Measurements from ENCODE around the gene PRSS50. TPM values are rescaled to one million over a fixed set of nuclear protein-coding genes. Genes with fewer than 3 reads are reported as not detected.

The PRSS50 gene
- total and polyA plus RNA-seq, 4 donors: 0.02 to 0.33 (median 0.25) TPM; not detected in 1

GRCh38 chr3:46674031-46674845, 43.4 kb downstream of the PRSS50 start:
- H3K9me3 ChIP-seq (ENCODE audit: control insufficient read depth in 4 of 4, low read length in 3 of 4): no peaks in the 10 kb centered on the region
- H3K9ac ChIP-seq (ENCODE audit: low read depth in 1 of 2, low read length in 2 of 2): no peak overlapping the region
- H3K4me3 ChIP-seq (ENCODE audit: low read depth in 1 of 3, low read length in 3 of 3): no peak overlapping the region
- no peak overlapping the region for H3K27ac ChIP-seq (ENCODE audit: low read depth in 1 of 2, low read length in 2 of 2)
- 96% methylated on average over 12 of the region's 12 CpGs for WGBS
- TF ChIP-seq CTCF (IDR thresholded peaks at IDR 0.05; ENCODE audit: low read depth, low read length, missing input control) (no peak), SP1 (IDR thresholded peaks at IDR 0.05) (no peak), REST (IDR thresholded peaks at IDR 0.05) (no peak), ATF3 (IDR thresholded peaks at IDR 0.05) (no peak), MAX (IDR thresholded peaks at IDR 0.05) (no peak), RAD21 (IDR thresholded peaks at IDR 0.05) (no peak), TAF1 (conservative IDR thresholded peaks at IDR 0.05) (no peak), HNF4G (IDR thresholded peaks at IDR 0.05) (no peak), FOXA2 (IDR thresholded peaks at IDR 0.05) (no peak), YY1 (IDR thresholded peaks at IDR 0.05) (no peak), ZBTB33 (IDR thresholded peaks at IDR 0.05) (no peak), FOXA1 (IDR thresholded peaks at IDR 0.05) (no peak), JUND (IDR thresholded peaks at IDR 0.05) (no peak), HNF4A (conservative IDR thresholded peaks at IDR 0.05) (no peak)
- peaks cover 5 to 16% (median 11%) of the 10 kb centered on the region in 4 donors for H3K4me1 ChIP-seq (ENCODE audit: control insufficient read depth in 4 of 4, insufficient read depth in 4 of 4, low read length in 3 of 4)
- H3K27me3 ChIP-seq (ENCODE audit: control insufficient read depth in 4 of 4, insufficient read depth in 4 of 4, low read length in 3 of 4): no peaks in the 10 kb centered on the region
- no peak for DNase-seq (ENCODE audit: low spot score)
- H3K36me3 ChIP-seq (ENCODE audit: control insufficient read depth in 4 of 4, insufficient read depth in 3 of 4, low read depth in 1 of 4, low read length in 3 of 4): peaks cover 0 to 8% (median 4%) of the 10 kb centered on the region in 4 donors

Measured in liver (tissue), 9 donors.